ENCODE measurements around the gene SLC12A8.

The SLC12A8 gene

DNA sequence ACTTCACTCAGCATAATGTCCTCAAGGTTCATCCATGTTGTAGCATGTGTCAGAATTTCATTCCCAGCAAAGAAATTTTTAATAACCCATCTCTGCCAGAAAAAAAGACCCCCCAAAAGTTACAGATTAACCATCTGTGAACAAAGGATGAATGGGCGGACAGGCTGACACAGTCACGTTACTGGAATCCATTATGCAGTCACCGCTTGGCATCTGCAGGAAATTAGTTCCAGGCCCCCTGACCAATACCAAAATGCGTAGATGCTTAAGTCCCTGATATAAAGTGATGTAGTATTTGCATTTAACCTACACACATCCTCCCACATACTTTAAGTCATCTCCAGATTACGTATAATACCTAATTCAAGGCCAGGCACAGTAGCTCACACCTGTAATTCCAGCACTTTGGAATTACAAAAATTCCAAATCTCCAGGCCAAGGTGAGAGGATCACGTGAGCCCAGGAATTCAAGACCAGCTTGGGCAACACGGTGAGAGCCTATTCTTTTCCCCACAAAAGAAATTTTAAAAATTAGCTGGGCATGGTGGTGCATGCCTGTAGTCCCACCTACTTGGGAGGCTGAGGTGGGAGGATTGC, 1.5 kb upstream of the SLC12A8 start:
- DNase-seq, result no peak

GRCh38 chr3:125213364-125213755, 812 bp upstream of the SLC12A8 start:
- no peak for DNase-seq

DNA sequence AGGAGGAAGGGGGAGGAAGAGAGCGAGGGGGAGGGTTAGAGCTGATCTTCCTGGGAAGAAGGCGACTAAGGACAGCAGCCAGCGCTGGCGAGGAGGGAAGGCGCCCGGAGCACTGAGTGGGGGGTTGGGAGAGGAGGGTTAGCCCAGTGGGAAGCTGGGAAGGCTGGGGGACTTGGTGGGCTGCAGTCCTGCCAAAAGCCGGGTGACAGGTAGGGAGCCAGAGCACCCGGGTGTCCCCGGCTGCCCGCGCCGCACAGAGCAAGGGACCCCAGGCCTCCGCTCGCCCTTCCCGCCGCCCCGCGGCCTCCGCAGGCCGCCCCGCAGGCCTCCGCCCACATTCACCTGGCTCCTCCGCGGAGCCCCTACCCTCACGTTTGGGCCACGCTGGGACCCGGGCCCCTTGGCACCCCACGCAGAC, 448 bp downstream of the SLC12A8 start:
- DNase-seq, result no peak

GRCh38 chr3:125211523-125212090, 941 bp downstream of the SLC12A8 start:
- DNase-seq, result no peak

DNA sequence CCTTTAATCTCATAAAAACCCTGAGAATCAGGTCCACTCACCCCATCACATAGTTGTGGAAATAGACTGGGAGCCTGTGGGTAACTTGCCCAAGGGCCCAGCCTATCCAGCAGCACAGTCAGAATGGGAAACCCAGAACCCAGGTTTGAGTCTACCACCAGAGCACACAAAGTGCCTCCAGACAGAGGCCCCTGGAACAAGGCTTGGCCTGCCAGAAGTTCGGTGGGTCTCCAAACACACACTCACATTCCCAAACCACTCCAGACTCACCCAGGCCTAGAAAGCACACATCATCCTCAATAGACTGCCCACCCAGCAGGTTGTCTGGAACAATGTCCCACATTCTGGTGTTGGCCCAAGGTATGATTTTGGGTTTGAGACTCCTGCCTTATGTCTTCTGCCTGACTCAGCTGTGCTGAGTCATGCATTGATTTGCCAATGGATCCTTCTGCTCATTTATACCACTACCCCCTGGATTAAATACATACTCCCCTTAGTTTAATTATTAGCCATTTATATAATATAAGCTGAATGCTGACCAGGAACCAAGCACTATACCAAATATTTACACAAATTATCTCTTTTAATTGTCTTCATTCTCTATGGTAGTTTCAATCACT, 4.5 kb downstream of the SLC12A8 start:
- no peak for DNase-seq

- DNase-seq, result no peak
These were observed 5.0 kb downstream of the SLC12A8 start for GRCh38 chr3:125207507-125207906.

DNA sequence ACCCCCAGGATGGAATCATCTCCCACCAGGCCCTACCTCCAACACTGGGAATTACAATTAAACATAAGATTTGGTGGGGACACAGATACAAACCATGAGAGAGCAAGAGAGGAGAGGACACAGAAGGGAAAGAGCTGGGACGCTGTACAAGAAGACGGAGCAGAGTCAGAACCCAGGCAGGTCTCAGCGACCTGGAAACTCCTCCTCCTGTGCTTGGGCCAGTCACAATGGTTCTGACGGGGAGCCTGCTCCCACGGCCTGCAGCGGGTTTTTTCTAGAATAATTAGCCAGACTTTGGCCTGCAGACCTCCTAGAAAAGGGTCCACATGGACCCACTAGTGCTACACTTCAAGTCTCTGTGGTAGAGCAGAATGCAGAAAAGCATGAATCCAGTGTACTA, 5.6 kb downstream of the SLC12A8 start:
- DNase-seq, result no peak

- no peak for DNase-seq
These were observed 8.8 kb downstream of the SLC12A8 start for GRCh38 chr3:125203731-125204130.

GRCh38 chr3:125202197-125202596, 10.4 kb downstream of the SLC12A8 start:
- DNase-seq, result peak; percentile 53

- no peak for DNase-seq
These were observed 11.8 kb downstream of the SLC12A8 start for GRCh38 chr3:125200731-125201139.

DNA sequence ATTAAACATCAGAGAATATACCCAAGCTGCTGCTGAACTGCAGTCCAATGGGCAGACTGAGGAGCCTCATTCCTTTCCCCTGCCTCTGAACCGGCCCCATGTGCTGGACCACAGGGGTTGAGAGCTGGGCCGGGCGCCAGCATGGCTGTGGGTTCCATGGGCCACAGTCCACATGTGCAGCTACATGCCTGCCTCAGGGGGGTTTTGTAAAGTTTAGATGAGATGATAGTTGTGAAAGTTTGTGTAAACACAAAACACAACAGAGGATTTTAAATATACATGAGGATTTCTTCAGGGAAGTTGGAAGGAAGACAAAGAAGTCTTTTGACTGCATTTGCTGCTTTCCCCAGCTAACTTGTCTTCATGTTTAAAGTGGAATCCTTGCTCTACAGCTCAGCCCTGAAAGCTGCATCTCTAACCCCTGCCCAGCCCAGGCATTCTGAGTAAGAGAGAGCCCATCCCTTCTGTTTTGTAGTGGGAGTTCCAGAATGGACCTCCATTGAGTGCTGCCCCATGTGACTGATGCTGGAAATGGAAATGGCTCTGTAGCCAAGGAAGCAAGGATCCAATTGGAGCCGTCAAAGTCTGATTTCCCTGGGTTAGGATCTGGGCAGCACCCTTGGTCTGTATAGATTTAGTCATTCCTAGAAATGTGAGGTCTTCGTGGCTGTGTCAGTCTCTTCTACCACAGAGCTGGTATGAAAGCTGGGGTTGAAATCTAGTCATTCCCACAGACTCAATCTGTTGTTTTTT, 17.5 kb downstream of the SLC12A8 start:
- no peak for DNase-seq

- DNase-seq, result no peak
These were observed 18.3 kb downstream of the SLC12A8 start for GRCh38 chr3:125194061-125194848.

DNA sequence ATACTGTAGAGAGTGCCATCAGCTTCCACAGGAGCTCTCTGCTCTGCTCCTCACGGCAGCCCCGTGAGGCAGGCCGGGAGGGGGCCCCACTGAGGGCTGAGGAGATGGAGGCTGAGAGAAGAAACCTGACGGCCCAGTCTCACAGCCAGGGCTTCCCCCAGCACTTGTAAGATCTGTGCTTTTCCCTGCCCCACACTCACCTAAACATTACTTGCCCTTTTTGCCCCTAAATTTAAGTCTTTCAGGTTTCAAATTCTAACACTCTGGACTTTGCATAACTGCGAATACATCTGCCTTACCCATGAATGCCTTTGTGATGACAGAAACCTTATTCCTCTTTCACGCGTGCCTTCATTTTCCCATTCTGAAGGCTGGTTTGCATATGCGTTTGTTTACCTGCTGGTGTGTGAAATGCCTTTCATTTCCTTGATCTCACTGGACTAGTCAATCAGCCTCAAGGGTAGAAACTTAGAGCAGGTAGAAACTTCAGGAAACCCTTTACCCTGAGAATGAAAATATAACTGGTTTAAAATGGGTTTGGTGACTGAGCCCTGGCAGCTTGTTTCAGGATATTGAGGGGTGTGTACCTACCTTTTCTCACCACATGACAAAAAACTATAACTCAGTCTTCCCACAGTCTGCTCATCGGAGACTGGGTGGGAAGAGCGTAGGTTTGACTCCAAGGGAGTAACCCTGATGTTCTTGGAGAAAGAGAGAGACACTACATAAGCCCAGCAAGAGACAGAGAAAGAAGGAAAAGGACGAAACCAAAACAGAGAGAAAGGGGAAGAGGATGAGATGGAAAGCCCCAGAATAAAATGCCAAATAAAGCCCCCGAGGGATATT, 20.1 kb downstream of the SLC12A8 start:
- DNase-seq, result no peak

DNA sequence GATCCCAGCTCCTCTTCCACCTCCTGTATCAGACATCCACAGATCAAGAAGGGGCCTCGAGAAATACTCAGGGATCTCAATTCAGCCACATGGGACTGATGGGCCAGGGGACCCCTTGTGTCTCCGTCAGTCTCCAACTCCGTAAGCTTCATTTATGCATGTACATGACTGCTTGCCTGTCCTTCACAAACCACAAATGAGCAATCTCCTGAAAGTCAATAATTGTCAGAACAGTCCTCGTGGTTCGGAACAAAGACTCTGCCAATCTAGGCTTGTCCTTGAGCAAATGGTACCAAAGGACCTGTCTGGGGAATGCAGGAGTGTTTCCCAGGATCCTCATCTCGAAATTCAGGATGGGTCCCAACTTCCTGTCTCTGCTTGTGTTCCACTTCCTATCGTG, 20.8 kb downstream of the SLC12A8 start:
- DNase-seq, result no peak

- no peak for DNase-seq
These were observed 21.3 kb downstream of the SLC12A8 start for GRCh38 chr3:125191256-125191655.

DNA sequence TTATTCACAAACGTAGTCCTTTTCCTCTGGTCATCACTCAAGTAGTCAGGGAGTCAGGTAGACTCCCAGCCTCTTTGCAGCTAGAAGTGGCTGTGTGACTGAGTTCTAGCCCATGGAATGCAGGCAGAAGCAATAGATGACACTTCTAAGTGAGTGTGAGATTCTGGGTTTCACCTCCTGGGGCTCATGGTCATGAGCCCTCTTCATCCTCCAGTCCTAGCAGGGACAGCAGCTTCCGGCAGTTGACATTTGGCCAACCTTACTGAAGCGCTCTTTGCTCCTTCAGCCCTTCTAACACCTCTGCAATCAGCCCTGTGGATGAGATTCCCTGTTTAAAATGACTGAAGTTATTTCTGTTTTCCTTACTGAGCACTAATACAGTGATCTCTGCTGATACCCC, 21.8 kb downstream of the SLC12A8 start:
- DNase-seq, result no peak

DNA sequence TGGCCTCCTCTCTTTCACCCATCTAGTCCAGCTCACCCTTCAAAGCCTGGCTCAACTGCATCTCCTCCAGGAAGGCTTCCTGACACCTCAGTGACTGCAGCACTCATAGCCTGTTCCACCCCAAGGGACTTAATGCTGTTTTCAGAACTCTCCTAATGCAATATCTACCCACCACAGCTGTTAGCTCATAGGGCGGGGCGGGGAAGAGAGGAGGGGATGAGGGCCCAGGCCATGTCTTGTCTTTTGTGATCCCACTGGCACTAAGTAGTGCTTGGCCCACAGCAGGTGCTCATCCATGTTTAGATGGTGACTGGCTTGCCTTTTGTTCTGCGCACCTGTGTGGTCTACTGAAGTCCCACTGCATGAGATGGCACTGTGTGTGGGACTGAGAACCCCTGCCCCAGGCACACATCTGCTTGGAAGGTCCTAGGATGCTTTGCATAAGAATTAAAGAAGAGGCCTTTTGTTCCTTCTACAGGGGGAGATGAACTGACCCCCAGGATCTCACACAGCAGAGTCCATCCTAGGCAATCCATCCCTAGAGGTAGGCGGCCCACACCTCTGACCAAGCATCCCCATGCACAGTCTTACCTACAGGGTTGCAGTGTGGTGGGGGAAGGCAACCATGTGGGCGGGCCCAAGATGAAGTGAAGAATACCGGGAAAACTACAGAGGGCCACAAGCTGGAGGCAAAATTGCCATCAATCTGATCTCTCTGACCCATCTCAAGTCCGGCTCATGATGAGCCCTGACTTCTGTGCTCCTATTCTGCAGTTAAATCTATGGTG, 23.0 kb downstream of the SLC12A8 start:
- DNase-seq, result no peak

DNA sequence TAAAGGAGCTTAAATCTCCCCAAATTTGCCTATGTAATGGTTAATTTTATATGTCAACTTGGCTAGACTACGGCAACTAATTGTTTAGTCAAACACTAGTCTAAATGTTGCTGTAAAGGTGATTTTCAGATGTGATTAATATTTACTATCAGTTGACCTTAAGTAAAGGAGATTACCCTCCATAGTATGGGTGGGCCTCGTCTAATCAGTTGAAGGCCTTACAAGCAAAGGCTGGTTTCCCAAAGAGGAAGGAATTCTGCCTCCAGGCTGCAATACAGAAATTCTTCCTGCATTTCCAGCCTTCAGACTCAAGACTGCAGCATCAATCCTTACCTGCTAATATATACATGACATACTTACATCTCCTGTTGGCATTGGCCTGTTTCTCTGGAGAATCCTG, 23.6 kb downstream of the SLC12A8 start:
- DNase-seq, result no peak

DNA sequence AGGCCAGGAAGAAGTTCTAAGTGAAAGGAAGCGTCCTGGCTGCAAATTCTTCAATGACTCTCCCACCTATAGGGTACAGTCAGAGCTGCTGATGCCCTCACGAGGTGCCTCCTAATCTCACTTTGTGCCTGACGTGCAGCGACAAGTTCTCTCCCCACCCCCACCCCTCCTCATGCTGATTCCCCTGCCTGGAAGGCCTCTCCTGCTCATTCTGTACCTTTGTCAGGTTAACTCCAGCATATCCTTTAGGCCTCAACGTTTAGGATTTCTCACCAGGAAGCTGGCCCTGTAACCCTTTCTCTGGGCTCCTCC, 25.0 kb downstream of the SLC12A8 start:
- DNase-seq, result no peak

DNA sequence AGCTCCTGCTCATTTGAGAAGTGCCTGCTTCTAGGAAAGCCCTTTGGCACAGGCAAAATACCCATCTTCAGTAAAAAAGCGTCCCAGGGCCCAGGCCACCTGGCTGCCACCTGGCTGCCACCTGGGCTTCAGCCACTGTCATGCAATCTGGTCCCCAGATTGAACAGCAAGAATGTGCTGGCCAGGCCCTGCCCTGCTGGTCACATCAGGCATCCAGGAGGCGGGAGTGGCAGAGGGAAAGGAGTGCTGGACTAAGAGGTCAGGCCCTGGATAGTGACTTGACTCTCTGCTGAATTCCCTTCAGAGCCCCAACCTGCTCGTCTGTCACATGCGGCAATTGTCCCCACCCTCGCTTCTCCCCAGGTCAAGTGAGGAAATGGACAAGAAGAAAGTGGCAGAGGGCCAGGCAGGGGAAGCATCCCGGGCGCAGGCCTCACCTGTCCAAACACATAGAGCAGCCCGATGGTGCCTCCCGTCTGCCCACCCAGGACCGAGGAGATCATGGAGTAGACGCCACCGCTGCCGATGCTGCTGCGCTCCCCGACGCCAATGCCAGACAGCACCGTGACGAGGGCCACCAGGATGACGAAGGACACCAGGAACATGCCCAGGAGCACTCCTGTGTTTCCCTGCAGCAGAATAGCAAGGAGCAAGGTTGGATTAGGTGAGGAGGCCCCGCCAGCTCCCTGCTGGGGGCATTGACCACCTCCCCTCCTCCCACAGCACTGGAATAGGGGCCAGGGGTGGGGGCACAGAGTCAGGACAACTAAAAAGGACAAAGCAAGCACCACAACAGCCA, 25.5 kb downstream of the SLC12A8 start:
- DNase-seq, result no peak

Measured in hematopoietic multipotent progenitor cell treated with erythropoietin and hydrocortisone succinate and interleukin-3 and kit ligand, for 4 days (in vitro differentiated cells).